Spleen (tissue), 7 donors: ENCODE measurements around the gene PRAMEF12.

Experiments used
- POLR2A ChIP-seq, 3 donors: fragments of 450-650 bp; IDR thresholded peaks; one replicate each; pipeline ENCODE4 v1.5.1; 2017; ENCODE audit warnings: antibody characterized with exemption in 3 of 3, mild to moderate bottlenecking in 1 of 3
- TF ChIP-seq, protein P1 (sequence below), 11 experiments: fragments of 200-600 bp in 7 of 11; fragments of 450-650 bp in 4 of 11; sonication (generic) in 4 of 11; IDR thresholded peaks in 8 of 11; conservative IDR thresholded peaks in 3 of 11; 1 replicate in 7 of 11; 2 replicates in 4 of 11; pipeline versions ENCODE4 v1.4.0 to v1.8.0; 2016 to 2021; ENCODE audit warnings: antibody characterized with exemption in 11 of 11, inconsistent platforms in 4 of 11, mild to moderate bottlenecking in 1 of 11
- donor health status: DM: no; HTN: no; CAD: no; lungs with moderate emphysema.
- donor health status: DM: no; HTN: no; CAD: no.
- donor health status: DM: no; HTN: no; CAD: no.

DNA sequence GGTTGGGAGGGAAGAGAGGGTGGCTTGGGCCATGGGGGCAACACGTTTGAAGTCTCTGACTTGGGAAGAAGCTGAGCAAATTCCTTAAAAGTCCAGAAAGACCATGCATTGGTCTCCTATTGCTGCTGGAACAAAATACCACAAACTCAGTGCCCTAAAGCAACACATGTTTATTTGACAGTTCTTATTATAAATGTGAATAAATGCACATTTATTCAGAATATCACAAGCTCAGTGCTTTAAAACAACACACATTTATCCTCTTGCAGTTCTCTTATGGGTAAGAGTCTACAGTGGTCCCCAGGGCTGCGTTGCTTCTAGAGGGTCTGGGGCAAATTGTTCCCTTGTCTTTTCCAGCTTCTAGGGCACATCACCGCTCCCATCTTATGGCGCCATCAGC is 10.1 kb upstream of the PRAMEF12 start:
- TF ChIP-seq, protein P1, sequence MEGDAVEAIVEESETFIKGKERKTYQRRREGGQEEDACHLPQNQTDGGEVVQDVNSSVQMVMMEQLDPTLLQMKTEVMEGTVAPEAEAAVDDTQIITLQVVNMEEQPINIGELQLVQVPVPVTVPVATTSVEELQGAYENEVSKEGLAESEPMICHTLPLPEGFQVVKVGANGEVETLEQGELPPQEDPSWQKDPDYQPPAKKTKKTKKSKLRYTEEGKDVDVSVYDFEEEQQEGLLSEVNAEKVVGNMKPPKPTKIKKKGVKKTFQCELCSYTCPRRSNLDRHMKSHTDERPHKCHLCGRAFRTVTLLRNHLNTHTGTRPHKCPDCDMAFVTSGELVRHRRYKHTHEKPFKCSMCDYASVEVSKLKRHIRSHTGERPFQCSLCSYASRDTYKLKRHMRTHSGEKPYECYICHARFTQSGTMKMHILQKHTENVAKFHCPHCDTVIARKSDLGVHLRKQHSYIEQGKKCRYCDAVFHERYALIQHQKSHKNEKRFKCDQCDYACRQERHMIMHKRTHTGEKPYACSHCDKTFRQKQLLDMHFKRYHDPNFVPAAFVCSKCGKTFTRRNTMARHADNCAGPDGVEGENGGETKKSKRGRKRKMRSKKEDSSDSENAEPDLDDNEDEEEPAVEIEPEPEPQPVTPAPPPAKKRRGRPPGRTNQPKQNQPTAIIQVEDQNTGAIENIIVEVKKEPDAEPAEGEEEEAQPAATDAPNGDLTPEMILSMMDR (IDR thresholded peaks at IDR 0.05 in 8 of 11, conservative IDR thresholded peaks at IDR 0.05 in 3 of 11): no peak
- no peak for TF ChIP-seq POLR2A (IDR thresholded peaks at IDR 0.05)
